Nucleus accumbens (tissue), 56 donors: ENCODE data around the gene TNFRSF4.
"Not testable (repeated sequence)": the region's sequence is repeated elsewhere in the genome, so short reads cannot be mapped to it uniquely, and the experiment has no call there.

Source experiments
- DNase-seq, 56 donors: peaks; one replicate each; lab custom pipeline; 2025; lab: John Stamatoyannopoulos, UW

TNFRSF4 gene

DNA sequence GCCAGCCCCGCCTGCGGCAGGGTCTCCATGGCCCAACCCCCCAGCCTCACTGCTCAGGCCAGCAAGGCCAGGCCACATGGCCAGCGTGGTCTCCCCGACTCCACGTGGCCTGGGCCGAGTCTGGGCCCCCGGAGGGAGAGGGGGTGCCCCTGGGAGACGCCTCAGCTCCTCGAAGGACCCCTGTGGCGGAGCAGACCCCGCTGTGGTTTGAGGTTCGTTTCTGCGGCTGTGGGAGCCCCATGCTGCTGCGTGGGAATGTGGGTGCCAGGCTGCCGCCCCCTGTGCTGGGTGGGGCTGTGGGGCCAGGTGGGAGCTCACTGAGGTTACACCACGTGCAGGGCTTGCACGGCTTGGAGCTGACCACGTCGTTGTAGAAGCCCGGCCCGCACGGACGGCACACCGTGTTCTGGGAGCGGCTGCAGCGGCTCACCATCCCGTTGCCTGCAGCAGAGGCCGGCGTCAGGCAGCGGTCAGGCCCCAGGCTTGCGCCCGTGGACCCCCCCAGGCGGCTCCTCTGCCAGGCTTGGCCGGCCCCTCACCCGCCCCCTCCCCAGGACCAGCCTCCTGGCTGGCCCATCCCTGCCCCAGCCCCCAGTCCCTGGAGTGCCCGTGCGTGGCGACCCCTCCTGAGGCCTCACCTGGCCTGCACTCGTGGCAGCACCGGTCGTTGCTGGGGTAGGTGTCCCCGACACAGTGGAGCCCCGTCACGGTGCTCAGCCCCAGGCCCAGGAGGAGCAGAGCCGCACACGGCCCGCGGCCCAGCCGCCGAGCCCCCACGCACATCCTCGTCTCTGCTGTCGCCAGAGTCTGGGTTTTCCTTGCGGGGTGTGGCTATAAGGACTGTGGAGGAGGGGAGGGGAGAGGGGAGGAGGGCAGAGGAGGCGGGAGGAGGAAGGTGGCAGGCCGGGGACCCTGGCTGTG lies at the start of gene TNFRSF4:
Gene TNFRSF4, minus strand, starts transcription at position 809 of the 921 bp plus-strand sequence. Its CDS starts 26 bp downstream, at position 783.
- no peak for DNase-seq

DNA sequence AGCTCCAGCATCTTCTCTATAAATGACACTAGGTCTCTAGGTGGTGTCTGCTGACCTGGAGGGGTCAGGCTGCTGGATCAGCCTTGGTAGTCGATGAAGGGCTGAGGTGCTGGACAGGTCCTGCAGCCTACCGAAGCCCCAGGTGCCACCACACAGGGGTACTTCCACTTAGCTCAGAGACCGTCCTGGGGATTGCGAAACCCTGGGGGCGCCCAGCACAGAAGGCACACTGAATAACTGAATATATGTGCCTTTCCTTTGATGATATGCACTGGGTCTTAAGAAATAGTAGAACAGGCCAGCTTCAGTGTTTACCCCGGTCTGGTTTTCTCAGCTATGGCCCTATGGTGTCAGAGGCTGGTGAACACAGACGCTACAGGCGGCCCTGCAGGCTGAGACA lies 48.8 kb upstream of the TNFRSF4 start:
- DNase-seq: no peak

DNA sequence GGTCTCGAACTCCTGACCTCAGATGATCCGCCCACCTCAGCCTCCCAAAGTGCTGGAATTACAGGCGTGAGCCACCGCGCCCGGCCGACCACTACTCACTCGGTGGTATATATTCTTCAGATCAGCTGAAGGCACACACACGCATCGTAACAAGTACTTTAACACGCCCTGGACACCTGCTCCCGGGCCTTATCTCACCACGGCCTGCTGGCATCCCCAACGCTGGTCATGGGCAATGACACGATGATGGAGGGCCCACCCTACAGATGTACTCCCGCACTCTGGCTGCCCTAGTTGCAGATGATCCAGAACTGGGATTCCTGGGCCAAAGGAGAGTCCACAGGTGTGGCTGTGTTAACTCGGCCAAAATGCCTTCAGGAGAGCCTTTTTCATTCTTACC lies 48.1 kb upstream of the TNFRSF4 start:
- no peak for DNase-seq

GRCh38 chr1:1260843-1261560 lies 47.0 kb upstream of the TNFRSF4 start:
- DNase-seq: no peak

GRCh38 chr1:1259951-1260600 lies 46.1 kb upstream of the TNFRSF4 start:
- peak in 3 of 56 donors; percentile 7 to 26 (median 15) for DNase-seq

DNA sequence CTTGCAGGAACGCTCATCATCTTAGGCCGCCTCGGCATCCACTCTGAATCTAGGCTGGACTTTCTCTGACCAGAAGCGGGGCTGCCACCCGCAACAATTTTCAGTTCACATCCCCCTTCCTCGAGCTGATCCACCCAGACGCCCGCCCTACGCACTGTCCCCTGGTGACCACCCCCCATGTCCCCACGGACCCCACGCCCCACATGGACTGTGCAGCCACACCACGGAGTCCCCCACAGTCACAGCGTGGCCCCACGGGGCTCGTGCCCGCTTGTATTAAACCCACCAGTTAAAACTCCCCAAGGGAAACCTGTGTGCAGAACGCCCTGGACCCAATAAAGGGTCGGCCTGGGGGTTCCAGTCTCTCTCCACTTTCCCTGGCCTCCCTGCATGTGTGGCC lies 45.6 kb upstream of the TNFRSF4 start:
- DNase-seq: no peak

DNA sequence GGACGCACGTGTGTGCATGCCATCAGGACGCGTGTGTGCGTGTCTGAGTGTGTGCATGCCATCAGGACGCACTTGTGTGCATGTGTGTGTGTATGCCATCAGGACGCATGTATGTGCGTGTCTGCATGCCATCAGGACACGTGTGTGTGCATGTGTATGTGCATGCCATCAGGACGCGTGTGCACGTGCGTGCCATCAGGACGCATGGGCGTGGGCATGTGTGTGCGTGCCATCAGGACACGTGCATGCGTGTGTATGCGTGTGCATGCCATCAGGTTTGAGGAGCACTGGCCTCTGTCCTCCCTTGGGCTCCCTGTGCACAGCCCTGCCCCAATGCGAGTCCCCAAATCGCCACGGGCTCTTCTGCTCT lies 45.2 kb upstream of the TNFRSF4 start:
- DNase-seq: no peak

DNA sequence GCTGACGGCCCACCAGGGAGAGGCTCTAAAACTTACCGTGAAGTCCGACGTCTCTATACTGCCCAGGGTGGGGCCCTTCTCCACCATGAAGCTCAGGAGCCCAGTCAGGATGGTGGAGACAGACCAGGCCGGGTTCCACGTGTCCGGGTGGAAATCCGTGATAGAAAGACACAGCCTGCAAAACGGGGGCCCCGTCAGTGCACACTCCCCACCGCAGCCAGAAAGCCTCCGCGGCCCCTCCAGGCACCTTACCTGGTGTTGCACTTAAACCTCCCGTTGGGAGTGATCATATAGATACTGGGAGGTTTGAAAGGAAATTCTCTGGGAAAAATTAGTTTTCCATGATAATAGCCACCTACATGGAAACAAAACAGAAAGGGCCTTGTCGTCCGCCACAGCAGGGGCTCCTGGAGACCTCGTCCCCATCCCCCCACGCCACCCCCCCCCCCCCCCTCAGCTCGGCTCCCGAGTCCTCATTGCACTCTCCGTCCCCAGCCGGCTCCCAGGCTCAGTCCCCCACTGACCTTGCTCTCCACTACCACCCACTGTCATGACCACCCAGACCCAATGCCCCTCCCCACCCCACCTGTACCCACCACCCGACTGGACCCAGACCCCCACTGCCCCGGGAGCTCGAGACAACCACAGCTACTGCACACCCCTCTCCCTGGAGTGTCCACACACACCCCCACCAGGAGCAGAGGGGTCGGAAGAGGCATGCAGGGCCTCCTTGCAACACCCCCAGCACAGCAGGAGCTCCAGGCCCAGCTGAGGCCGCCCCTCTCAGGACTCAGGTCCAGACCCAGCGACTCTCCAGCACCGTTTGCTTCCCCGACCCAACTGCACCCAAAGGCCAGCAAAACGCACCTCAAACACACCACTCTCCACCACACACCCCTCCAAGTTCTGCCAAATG lies 43.3 kb upstream of the TNFRSF4 start:
- DNase-seq: no peak

GRCh38 chr1:1255611-1256010 lies 41.7 kb upstream of the TNFRSF4 start:
- DNase-seq: no peak

GRCh38 chr1:1255078-1255477 lies 41.1 kb upstream of the TNFRSF4 start:
- no peak for DNase-seq

- DNase-seq: no peak
Measured at GRCh38 chr1:1254667-1254998, 40.7 kb upstream of the TNFRSF4 start.

- no peak for DNase-seq
Measured at GRCh38 chr1:1253972-1254666, 40.2 kb upstream of the TNFRSF4 start.

- no peak for DNase-seq
Measured at GRCh38 chr1:1253314-1253713, 39.4 kb upstream of the TNFRSF4 start.

GRCh38 chr1:1250786-1251284 lies 36.9 kb upstream of the TNFRSF4 start:
- DNase-seq: no peak

- DNase-seq: not testable (repeated sequence)
Measured at GRCh38 chr1:1248009-1248913, 34.3 kb upstream of the TNFRSF4 start.

DNA sequence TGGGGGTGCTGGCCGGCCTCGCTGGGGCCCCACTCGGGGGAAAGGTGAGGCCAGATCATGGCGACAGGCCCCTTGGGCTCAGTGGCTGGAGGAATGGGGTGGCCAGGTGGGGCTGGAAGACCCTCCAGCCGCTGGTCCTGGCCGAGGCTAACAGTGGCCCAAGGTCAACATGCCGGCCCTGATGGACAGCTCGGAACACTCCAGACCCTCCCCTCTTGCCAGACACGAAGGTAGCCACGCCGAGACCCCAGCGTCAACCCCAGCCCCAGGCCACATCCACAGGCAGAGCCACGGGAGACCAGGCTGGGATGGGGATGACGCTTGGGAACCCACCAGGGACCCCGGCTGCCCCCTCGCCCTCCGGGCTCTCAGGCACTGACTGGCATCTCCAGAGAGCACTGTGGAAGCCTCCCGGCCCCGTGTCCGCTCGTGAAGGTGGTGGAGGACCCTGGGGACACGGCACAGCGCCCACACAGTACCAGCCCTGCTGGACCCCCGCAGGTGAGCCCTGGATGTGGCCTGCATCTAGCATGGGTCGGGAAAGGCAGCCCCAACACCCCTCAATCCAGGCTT lies 33.5 kb upstream of the TNFRSF4 start:
- DNase-seq: no peak

DNA sequence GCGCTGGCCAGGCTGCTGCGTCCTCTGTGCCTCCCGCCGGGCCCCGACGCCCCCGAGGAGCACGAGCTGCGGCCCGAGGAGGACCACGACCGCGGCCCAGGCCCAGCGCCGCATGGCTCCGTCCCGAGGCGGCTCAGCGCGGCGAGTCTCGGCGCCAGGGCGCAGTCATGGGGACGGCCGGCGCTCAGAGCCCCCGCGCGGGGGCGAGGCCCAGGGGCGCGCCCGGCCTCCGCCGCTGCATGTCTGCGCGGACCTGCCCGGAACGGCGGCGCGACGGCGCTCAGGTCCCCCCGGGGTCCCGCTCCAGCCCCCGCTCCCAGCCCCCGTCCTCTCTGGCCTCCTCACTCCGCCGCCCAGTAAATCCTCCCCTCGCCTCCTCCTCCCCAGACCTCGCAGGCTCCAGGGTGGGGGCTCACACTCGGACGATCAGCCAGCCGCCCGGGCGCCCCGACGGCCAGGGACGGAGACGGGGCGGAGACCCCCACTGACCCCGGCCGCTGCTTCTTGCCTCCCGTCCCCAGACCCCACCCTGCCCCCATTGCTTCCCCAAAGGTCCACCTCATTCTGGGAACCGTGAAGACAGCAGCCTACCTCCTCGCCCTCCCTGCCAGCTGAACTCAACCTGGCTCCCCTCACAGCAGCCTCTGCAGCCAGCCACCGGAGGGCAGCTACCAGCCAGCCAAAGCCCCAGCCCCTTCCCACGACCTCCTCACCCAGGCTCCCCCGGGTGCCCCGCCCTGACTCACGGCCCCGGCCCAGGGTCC lies 32.8 kb upstream of the TNFRSF4 start, which contains the start of gene C1QTNF12:
Gene C1QTNF12, minus strand, starts transcription at position 146 of the 764 bp plus-strand sequence. Its CDS starts 32 bp downstream, at position 114.
- DNase-seq: no peak
